ENCODE data around the gene STOML1. TPM values are rescaled to one million over a fixed set of nuclear protein-coding genes. Genes with fewer than 3 reads are reported as not detected.
"Not testable (repeated sequence)": the region's sequence is repeated elsewhere in the genome, so short reads cannot be mapped to it uniquely, and the experiment has no call there.

Gene STOML1
- total and polyA plus RNA-seq, 10 of the 15 experiments (the other 5 are each of a cell fraction or from before 2014, with no cell fraction given): 0.14 to 13.6 (median 8.3) TPM

DNA sequence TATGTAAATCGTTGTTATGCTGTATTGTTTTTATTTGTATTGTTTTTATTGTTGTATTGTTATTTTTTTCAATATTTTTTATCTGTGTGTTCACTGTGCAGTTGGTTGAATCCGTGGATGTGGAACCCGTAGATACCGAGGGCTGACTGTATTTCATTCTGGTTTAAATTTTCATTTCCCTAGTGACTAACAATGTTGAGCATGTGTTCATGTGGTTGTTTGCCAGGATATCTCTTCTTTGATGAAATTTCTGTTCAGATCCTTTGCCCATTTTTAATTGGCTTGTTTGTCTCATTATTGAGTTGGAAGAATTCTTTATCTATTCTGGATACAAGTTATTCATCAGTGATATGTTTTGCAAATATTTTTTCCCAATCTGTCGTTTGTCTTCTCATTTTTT, 29.7 kb downstream of the STOML1 start (continued):
- TF ChIP-seq SMC3 (IDR thresholded peaks at IDR 0.05; ENCODE audit: borderline replicate concordance, low read length): no peak
- TF ChIP-seq, protein P1, sequence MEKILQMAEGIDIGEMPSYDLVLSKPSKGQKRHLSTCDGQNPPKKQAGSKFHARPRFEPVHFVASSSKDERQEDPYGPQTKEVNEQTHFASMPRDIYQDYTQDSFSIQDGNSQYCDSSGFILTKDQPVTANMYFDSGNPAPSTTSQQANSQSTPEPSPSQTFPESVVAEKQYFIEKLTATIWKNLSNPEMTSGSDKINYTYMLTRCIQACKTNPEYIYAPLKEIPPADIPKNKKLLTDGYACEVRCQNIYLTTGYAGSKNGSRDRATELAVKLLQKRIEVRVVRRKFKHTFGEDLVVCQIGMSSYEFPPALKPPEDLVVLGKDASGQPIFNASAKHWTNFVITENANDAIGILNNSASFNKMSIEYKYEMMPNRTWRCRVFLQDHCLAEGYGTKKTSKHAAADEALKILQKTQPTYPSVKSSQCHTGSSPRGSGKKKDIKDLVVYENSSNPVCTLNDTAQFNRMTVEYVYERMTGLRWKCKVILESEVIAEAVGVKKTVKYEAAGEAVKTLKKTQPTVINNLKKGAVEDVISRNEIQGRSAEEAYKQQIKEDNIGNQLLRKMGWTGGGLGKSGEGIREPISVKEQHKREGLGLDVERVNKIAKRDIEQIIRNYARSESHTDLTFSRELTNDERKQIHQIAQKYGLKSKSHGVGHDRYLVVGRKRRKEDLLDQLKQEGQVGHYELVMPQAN (conservative IDR thresholded peaks at IDR 0.05): no peak
- TF ChIP-seq NR2F1 (conservative IDR thresholded peaks at IDR 0.05): no peak
- no peak for TF ChIP-seq HDGF (IDR thresholded peaks at IDR 0.05)
- TF ChIP-seq, protein P2, sequence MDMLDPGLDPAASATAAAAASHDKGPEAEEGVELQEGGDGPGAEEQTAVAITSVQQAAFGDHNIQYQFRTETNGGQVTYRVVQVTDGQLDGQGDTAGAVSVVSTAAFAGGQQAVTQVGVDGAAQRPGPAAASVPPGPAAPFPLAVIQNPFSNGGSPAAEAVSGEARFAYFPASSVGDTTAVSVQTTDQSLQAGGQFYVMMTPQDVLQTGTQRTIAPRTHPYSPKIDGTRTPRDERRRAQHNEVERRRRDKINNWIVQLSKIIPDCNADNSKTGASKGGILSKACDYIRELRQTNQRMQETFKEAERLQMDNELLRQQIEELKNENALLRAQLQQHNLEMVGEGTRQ (IDR thresholded peaks at IDR 0.05; ENCODE audit: borderline replicate concordance, low read depth, low read length): no peak
- TF ChIP-seq, protein P3, sequence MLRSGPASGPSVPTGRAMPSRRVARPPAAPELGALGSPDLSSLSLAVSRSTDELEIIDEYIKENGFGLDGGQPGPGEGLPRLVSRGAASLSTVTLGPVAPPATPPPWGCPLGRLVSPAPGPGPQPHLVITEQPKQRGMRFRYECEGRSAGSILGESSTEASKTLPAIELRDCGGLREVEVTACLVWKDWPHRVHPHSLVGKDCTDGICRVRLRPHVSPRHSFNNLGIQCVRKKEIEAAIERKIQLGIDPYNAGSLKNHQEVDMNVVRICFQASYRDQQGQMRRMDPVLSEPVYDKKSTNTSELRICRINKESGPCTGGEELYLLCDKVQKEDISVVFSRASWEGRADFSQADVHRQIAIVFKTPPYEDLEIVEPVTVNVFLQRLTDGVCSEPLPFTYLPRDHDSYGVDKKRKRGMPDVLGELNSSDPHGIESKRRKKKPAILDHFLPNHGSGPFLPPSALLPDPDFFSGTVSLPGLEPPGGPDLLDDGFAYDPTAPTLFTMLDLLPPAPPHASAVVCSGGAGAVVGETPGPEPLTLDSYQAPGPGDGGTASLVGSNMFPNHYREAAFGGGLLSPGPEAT (IDR thresholded peaks at IDR 0.05; ENCODE audit: low read depth): no peak
- no peak for TF ChIP-seq POLR2AphosphoS5 (IDR thresholded peaks at IDR 0.05; ENCODE audit: low read length)
- TF ChIP-seq, protein P4, sequence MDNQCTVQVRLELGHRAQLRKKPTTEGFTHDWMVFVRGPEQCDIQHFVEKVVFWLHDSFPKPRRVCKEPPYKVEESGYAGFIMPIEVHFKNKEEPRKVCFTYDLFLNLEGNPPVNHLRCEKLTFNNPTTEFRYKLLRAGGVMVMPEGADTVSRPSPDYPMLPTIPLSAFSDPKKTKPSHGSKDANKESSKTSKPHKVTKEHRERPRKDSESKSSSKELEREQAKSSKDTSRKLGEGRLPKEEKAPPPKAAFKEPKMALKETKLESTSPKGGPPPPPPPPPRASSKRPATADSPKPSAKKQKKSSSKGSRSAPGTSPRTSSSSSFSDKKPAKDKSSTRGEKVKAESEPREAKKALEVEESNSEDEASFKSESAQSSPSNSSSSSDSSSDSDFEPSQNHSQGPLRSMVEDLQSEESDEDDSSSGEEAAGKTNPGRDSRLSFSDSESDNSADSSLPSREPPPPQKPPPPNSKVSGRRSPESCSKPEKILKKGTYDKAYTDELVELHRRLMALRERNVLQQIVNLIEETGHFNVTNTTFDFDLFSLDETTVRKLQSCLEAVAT (IDR thresholded peaks at IDR 0.05): no peak

DNA sequence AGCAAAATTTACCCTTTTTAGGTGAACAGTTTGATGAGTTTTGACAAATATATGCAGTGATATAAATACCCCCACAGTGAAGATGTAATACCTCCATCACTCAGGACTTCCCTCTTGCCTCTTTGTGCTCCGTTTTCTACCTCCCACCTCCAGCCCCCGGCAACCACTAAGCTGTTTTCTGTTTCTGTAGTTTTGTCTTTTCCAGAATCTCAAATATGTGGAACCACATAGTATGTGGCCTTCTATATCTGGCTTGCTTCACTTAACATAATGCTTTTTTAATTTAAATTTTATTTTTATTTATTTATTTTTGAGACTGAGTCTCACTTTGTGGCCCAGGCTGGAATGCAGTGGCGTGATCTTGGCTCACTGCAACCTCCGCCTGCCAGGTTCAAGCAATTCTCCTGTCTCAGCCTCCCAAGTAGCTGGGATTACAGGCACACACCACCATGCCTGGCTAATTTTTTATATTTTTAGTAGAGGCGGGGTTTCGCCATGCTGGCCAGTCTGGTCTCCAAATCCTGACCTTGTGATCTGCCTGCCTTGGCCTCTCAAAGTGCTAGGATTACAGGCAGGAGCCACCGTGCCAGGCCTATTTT, 31.5 kb downstream of the STOML1 start:
- CTCF ChIA-PET: interaction anchor here (1.3 to 2.0 kb wide), 2 partner anchors 9 to 86 kb away, joined by 3 to 11 read pairs; no protein-coding TSS in a partner anchor
- H3K36me3 ChIP-seq (ENCODE audit: control insufficient read depth in 2 of 2, insufficient read depth in 2 of 2, low read length in 1 of 2); H3K27ac ChIP-seq (ENCODE audit: control insufficient read depth, insufficient read depth); H3K9ac ChIP-seq (ENCODE audit: control insufficient read depth, insufficient read depth, low read length); H3K4me3 ChIP-seq; DNase-seq (ENCODE audit: low read depth, low spot score); H3K4me2 ChIP-seq (ENCODE audit: control insufficient read depth, insufficient read depth); POLR2A ChIA-PET; FAIRE-seq; H4K20me1 ChIP-seq (ENCODE audit: control insufficient read depth, insufficient read depth); H3K4me1 ChIP-seq (ENCODE audit: control insufficient read depth, insufficient read depth, low read length); intact Hi-C loops (cut with micrococcal nuclease; ENCODE audit: unreplicated experiment); H2AFZ ChIP-seq (ENCODE audit: control insufficient read depth, low read depth, low read length); ATAC-seq; BruUV-seq (replicated peaks); H3K9me3 ChIP-seq (replicated peaks; ENCODE audit: control insufficient read depth, insufficient read depth, low read length); H3K79me2 ChIP-seq (ENCODE audit: control insufficient read depth, insufficient read depth, low read length); H3K27me3 ChIP-seq (replicated peaks in 1 of 2; ENCODE audit: control insufficient read depth in 2 of 2, insufficient read depth in 2 of 2, low read length in 1 of 2): not testable (repeated sequence)
- in situ Hi-C loops (cut with MboI): loop anchor here (10.0 kb wide), 1 partner anchor 344 kb away; no protein-coding TSS in a partner anchor
- WGBS (ENCODE audit: insufficient coverage, insufficient replicate concordance, low lambda C conversion rate, missing lambda C conversion rate): 58% methylated on average over 7 of the region's 7 CpGs
- SMC1A ChIA-PET (ENCODE audit: uncharacterized antibody, unreplicated experiment): interaction anchor here (2.5 kb wide), 1 partner anchor 11 kb away, joined by 10 read pairs; no protein-coding TSS in a partner anchor
- RAD21 ChIA-PET (ENCODE audit: unreplicated experiment): interaction anchor here (1.0 kb wide), 1 partner anchor 12 kb away, joined by 4 read pairs; no protein-coding TSS in a partner anchor
